H9 (cell line): ENCODE data around the gene XIRP2. TPM values are rescaled to one million over a fixed set of nuclear protein-coding genes. Genes with fewer than 3 reads are reported as not detected.

Source experiments
- DNase-seq: peaks from one replicate; pipeline ENCODE4 v3.0.0-alpha.2; 2017
- H2AFZ ChIP-seq: one replicate; pipeline ENCODE4 v1.6.1; 2013; ENCODE audit warnings: mild to moderate bottlenecking, low read length, control low read depth, moderate library complexity
- H2AK5ac ChIP-seq: 2 replicates; pipeline ENCODE4 v1.6.1; 2013; ENCODE audit warnings: low read length, control low read depth, mixed read lengths; ENCODE audit not compliant: insufficient read length
- H2BK120ac ChIP-seq: one replicate; pipeline ENCODE4 v1.6.1; 2013; ENCODE audit warnings: low read depth, mild to moderate bottlenecking, low read length, control low read depth, inconsistent platforms; ENCODE audit not compliant: poor library complexity, severe bottlenecking
- H2BK12ac ChIP-seq: 2 replicates; pipeline ENCODE4 v1.6.1; 2013; ENCODE audit warnings: low read length, control low read depth, mixed read lengths, low read depth; ENCODE audit not compliant: insufficient read length
- H2BK15ac ChIP-seq: 2 replicates; pipeline ENCODE4 v1.6.1; 2013; ENCODE audit warnings: low read depth, low read length, control low read depth
- H2BK20ac ChIP-seq: one replicate; pipeline ENCODE4 v1.6.1; 2013; ENCODE audit warnings: low read depth, mild to moderate bottlenecking, low read length, control low read depth, inconsistent platforms; ENCODE audit not compliant: poor library complexity, severe bottlenecking
- H2BK5ac ChIP-seq: 2 replicates; pipeline ENCODE4 v1.6.1; 2013; ENCODE audit warnings: low read length, control low read depth, mixed read lengths; ENCODE audit not compliant: insufficient read length
- H3K14ac ChIP-seq: 2 replicates; pipeline ENCODE4 v1.6.1; 2013; ENCODE audit warnings: low read length, control low read depth; ENCODE audit not compliant: insufficient read depth
- H3K18ac ChIP-seq: 2 replicates; pipeline ENCODE4 v1.6.1; 2013; ENCODE audit warnings: low read depth, mild to moderate bottlenecking, mixed read lengths, low read length, control low read depth; ENCODE audit not compliant: insufficient read length
- H3K23ac ChIP-seq: 2 replicates; pipeline ENCODE4 v1.6.1; 2013; ENCODE audit warnings: low read length, control low read depth, mixed read lengths, low read depth; ENCODE audit not compliant: insufficient read length
- H3K23me2 ChIP-seq: 2 replicates; pipeline ENCODE4 v1.6.1; 2013; ENCODE audit warnings: low read depth, mild to moderate bottlenecking, mixed read lengths, low read length, control low read depth; ENCODE audit not compliant: insufficient read length, poor library complexity, severe bottlenecking
- H3K27ac ChIP-seq: 2 replicates; pipeline ENCODE4 v1.5.1; 2013; ENCODE audit warnings: low read length, control low read depth, mixed read lengths, low read depth; ENCODE audit not compliant: insufficient read length
- H3K27me3 ChIP-seq: 2 replicates; pipeline ENCODE4 v1.6.1; 2013; ENCODE audit warnings: low read length, control low read depth, inconsistent platforms; ENCODE audit not compliant: insufficient read depth
- H3K4ac ChIP-seq: 2 replicates; pipeline ENCODE4 v1.6.1; 2013; ENCODE audit warnings: low read depth, mild to moderate bottlenecking, control low read depth, inconsistent platforms, low read length, moderate library complexity
- H3K4me1 ChIP-seq: 2 replicates; pipeline ENCODE4 v1.6.1; 2013; ENCODE audit warnings: low read length, control low read depth, inconsistent platforms; ENCODE audit not compliant: insufficient read depth
- H3K4me2 ChIP-seq: 2 replicates; pipeline ENCODE4 v1.6.1; 2013; ENCODE audit warnings: low read length, control low read depth, mixed read lengths; ENCODE audit not compliant: insufficient read length, insufficient read depth
- H3K56ac ChIP-seq: 2 replicates; pipeline ENCODE4 v1.6.1; 2013; ENCODE audit warnings: low read depth, mild to moderate bottlenecking, mixed read lengths, low read length, control low read depth; ENCODE audit not compliant: insufficient read length
- H3K79me1 ChIP-seq: 2 replicates; pipeline ENCODE4 v1.6.1; 2013; ENCODE audit warnings: low read depth, mild to moderate bottlenecking, moderate library complexity, low read length, control low read depth, inconsistent platforms; ENCODE audit not compliant: insufficient read depth, poor library complexity, severe bottlenecking
- H3K79me2 ChIP-seq: 2 replicates; pipeline ENCODE4 v1.6.1; 2013; ENCODE audit warnings: low read length, control low read depth, inconsistent platforms; ENCODE audit not compliant: insufficient read depth
- H3K9ac ChIP-seq: 2 replicates; pipeline ENCODE4 v1.6.1; 2013; ENCODE audit warnings: low read length, control low read depth, mixed read lengths; ENCODE audit not compliant: insufficient read length; ENCODE audit errors: extremely low read depth
- H3K9me3 ChIP-seq: one replicate; pipeline ENCODE4 v1.6.1; 2013; ENCODE audit warnings: low read depth, low read length, inconsistent platforms; ENCODE audit not compliant: control insufficient read depth
- H3T11ph ChIP-seq: one replicate; pipeline ENCODE4 v1.6.1; 2013; ENCODE audit warnings: mild to moderate bottlenecking, low read length, control low read depth, inconsistent platforms
- H4K20me1 ChIP-seq: one replicate; pipeline ENCODE4 v1.6.1; 2013; ENCODE audit not compliant: control insufficient read depth, insufficient read length, insufficient read depth
- H4K5ac ChIP-seq: 2 replicates; pipeline ENCODE4 v1.6.1; 2013; ENCODE audit warnings: low read depth, mild to moderate bottlenecking, mixed read lengths, low read length, control low read depth; ENCODE audit not compliant: insufficient read length
- H4K8ac ChIP-seq: replicated peaks from 2 replicates; pipeline ENCODE4 v1.6.1; 2013; ENCODE audit warnings: low read length, control low read depth, mixed read lengths, low read depth; ENCODE audit not compliant: insufficient read length
- H4K91ac ChIP-seq: 2 replicates; pipeline ENCODE4 v1.6.1; 2013; ENCODE audit warnings: low read depth, mild to moderate bottlenecking, moderate library complexity, mixed read lengths, low read length, control low read depth; ENCODE audit not compliant: insufficient read length
- H3K27ac Mint-ChIP-seq, 3 experiments: 2 replicates in 2 of 3; 3 replicates in 1 of 3; pipeline ENCODE4 v1.8.0; 2020 to 2021; ENCODE audit warnings: mixed read lengths in 3 of 3, mild to moderate bottlenecking in 1 of 3, moderate library complexity in 1 of 3
- H3K27me3 Mint-ChIP-seq: 2 replicates; pipeline ENCODE4 v1.8.0; 2021; ENCODE audit warnings: low read depth, mild to moderate bottlenecking, moderate library complexity, mixed read lengths
- H3K36me3 Mint-ChIP-seq, 3 experiments: 2 replicates in 2 of 3; 3 replicates in 1 of 3; pipeline ENCODE4 v1.8.0; 2020 to 2021; ENCODE audit warnings: low read depth in 3 of 3, mixed read lengths in 3 of 3; ENCODE audit not compliant: insufficient read depth in 1 of 3
- H3K4me1 Mint-ChIP-seq, 2 experiments: 2 replicates each; pipeline ENCODE4 v1.8.0; 2020; ENCODE audit warnings: mixed read lengths in 2 of 2
- H3K4me3 Mint-ChIP-seq, 2 experiments: 2 replicates in 1 of 2; 3 replicates in 1 of 2; pipeline ENCODE4 v1.8.0; 2020 to 2021; ENCODE audit warnings: mild to moderate bottlenecking in 2 of 2, mixed read lengths in 2 of 2, moderate library complexity in 1 of 2
- H3K9me3 Mint-ChIP-seq, 2 experiments: 2 replicates in 1 of 2; 3 replicates in 1 of 2; pipeline ENCODE4 v1.8.0; 2020; ENCODE audit warnings: mild to moderate bottlenecking in 2 of 2, mixed read lengths in 2 of 2, moderate library complexity in 1 of 2
- WGBS: extraction: QIAGEN DNeasy Blood & Tissue Kit; methylation state at CpG from one replicate; pipeline ENCODE4 v1.1.7; 2013; ENCODE audit warnings: missing lambda C conversion rate, low lambda C conversion rate, mixed read lengths; ENCODE audit not compliant: insufficient read length; ENCODE audit errors: extremely low coverage; 5-methylcytosine and 5-hydroxymethylcytosine counted together
- total RNA-seq: library from RNA; stranded (reverse); gene quantifications from 2 replicates; pipeline ENCODE4 v1.2.1, GENCODE V29; 2021
- TF ChIP-seq, protein P1 (sequence below): fragments of 200-600 bp; sonication (generic); conservative IDR thresholded peaks from 3 replicates; pipeline ENCODE4 v1.8.0; 2021; ENCODE audit warnings: antibody characterized with exemption, mild to moderate bottlenecking

The XIRP2 gene
- total RNA-seq, 1 experiment from 2014 or later, result 0.07 TPM

DNA sequence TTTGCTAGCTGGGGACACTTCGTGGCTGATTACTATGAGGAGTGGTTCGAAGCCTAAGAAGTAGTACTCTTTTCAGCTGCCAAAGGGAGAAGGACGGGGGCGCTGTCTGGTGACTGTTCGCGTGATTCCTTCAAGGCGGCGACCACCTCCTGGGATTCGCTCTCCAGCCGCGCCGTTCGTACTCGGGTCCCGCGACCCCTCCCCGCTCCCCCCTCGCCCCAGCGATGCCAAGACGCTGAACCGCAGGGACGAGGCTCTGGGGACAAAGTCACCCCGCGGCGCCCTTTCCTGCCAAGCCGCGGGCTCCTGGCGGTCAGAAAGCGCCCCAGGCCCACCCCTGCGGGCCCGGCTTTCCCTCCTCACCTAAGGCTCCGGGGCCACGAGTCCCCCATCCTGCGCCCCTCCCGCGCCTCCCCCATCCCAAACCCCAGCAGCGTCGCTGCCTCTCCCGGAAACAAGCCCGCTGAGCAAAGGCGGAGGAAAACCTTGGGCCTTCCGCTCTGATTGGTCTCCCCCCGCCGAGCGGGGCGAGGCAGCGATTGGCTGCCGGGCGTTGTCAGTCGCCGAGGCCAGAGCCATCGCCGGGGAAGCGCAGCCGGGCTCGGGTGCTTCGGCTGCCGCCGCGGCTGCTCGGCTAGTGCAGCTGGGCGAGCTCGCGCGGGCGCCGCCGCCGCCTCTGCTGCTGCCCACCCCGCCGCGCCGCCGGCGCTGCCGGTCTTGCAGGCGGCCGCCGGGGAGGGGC lies 404.3 kb downstream of the XIRP2 start, which contains the start of gene B3GALT1:
Gene B3GALT1 (plus strand): TSS at position 572 of the 742 bp plus-strand sequence.
- peak within 1 kb of the TSS; percentile 82 for H3K9ac ChIP-seq
- H4K91ac ChIP-seq, result no peak within 1 kb of the TSS
- H4K5ac ChIP-seq, result no peak within 1 kb of the TSS
- H4K20me1 ChIP-seq, result peaks cover 4% of the 10 kb centered on the region
- WGBS, result no CpG with 5 or more reads among the region's 79 CpGs
- TF ChIP-seq, protein P1, sequence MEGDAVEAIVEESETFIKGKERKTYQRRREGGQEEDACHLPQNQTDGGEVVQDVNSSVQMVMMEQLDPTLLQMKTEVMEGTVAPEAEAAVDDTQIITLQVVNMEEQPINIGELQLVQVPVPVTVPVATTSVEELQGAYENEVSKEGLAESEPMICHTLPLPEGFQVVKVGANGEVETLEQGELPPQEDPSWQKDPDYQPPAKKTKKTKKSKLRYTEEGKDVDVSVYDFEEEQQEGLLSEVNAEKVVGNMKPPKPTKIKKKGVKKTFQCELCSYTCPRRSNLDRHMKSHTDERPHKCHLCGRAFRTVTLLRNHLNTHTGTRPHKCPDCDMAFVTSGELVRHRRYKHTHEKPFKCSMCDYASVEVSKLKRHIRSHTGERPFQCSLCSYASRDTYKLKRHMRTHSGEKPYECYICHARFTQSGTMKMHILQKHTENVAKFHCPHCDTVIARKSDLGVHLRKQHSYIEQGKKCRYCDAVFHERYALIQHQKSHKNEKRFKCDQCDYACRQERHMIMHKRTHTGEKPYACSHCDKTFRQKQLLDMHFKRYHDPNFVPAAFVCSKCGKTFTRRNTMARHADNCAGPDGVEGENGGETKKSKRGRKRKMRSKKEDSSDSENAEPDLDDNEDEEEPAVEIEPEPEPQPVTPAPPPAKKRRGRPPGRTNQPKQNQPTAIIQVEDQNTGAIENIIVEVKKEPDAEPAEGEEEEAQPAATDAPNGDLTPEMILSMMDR, result peak; percentile 64
- Mint-ChIP-seq H3K36me3 (no peaks in the 10 kb centered on the region), H3K27me3 (peaks cover 2% of the 10 kb centered on the region; the same call in 1 of the 2 replicates), H3K4me3 (peak within 1 kb of the TSS; percentile 93 to 98), H3K9me3 (no peaks in the 10 kb centered on the region), H3K27ac (peak within 1 kb of the TSS; percentile 91 to 96 (median 96)), H3K4me1 (peaks cover 51 to 57% of the 10 kb centered on the region in 2 experiments)
- peak within 1 kb of the TSS; percentile 53 for H3K18ac ChIP-seq
- no peak within 1 kb of the TSS for H2AK5ac ChIP-seq
- H3K27ac ChIP-seq, result peak within 1 kb of the TSS; percentile 77
- H3K79me1 ChIP-seq, result no peaks in the 10 kb centered on the region
- H2BK12ac ChIP-seq, result no peak within 1 kb of the TSS
- H3K79me2 ChIP-seq, result peaks cover 6% of the 10 kb centered on the region; the same call in 1 of the 2 replicates
- peak; percentile 96 for DNase-seq
- H2BK20ac ChIP-seq, result no peak within 1 kb of the TSS
- H3K56ac ChIP-seq, result no peak within 1 kb of the TSS
- no peak within 1 kb of the TSS for H3K23ac ChIP-seq
- H3K14ac ChIP-seq, result peak within 1 kb of the TSS; percentile 67
- H2BK5ac ChIP-seq, result no peak within 1 kb of the TSS
- H3K4me1 ChIP-seq, result no peaks in the 10 kb centered on the region
- H3K4ac ChIP-seq, result no peak within 1 kb of the TSS
- peaks cover 18% of the 10 kb centered on the region for H3K23me2 ChIP-seq
- H2BK15ac ChIP-seq, result no peak within 1 kb of the TSS
- no peak within 1 kb of the TSS for H2BK120ac ChIP-seq
- H3T11ph ChIP-seq, result no peak within 1 kb of the TSS
- H3K9me3 ChIP-seq, result no peaks in the 10 kb centered on the region
- H3K4me2 ChIP-seq, result peak within 1 kb of the TSS; percentile 72
- no peak within 1 kb of the TSS for H4K8ac ChIP-seq
- H3K27me3 ChIP-seq, result no peaks in the 10 kb centered on the region
- peak within 1 kb of the TSS; percentile 34 for H2AFZ ChIP-seq
